ENCODE measurements around the gene ABHD2.

DNA sequence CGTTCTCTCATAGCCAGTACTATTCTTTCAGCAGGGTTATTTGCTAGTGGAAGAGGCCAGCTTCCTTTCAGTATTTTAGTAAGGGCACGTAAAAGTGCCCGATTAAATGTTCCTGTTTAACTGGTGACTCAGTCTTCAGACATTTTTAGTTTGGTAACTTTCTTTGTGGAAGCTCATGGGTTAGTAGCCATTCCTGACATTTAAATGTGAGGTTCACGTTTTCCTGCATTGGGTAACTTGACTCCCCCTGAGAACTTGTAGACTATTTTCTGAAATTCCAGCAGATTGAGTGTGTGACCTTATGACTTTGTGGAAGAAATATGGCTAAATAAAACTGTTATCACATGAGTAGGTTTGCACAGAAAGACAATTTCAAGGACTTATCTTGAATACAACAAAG lies 16.9 kb downstream of the ABHD2 start:
- TF ChIP-seq ZNF57 (CRISPR knock-in tag; IDR thresholded peaks at IDR 0.05): no peak
- TF ChIP-seq, protein P1, sequence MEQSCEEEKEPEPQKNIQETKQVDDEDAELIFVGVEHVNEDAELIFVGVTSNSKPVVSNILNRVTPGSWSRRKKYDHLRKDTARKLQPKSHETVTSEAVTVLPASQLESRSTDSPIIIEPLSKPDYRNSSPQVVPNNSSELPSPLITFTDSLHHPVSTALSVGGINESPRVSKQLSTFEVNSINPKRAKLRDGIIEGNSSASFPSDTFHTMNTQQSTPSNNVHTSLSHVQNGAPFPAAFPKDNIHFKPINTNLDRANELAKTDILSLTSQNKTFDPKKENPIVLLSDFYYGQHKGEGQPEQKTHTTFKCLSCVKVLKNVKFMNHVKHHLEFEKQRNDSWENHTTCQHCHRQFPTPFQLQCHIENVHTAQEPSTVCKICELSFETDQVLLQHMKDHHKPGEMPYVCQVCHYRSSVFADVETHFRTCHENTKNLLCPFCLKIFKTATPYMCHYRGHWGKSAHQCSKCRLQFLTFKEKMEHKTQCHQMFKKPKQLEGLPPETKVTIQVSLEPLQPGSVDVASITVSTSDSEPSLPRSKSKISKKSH (CRISPR knock-in tag; IDR thresholded peaks at IDR 0.05): no peak
- no peak for TF ChIP-seq MXI1 (IDR thresholded peaks at IDR 0.05; ENCODE audit: low read depth, low read length)
- TF ChIP-seq SRSF7 (optimal IDR thresholded peaks at IDR 0.05; ENCODE audit: low read depth, low read length): no peak
- TF ChIP-seq POLR2A (conservative IDR thresholded peaks at IDR 0.05): no peak
- TF ChIP-seq IRF1 (CRISPR knock-in tag; IDR thresholded peaks at IDR 0.05; ENCODE audit: borderline replicate concordance): no peak
- TF ChIP-seq PBX2 (CRISPR knock-in tag; IDR thresholded peaks at IDR 0.05; ENCODE audit: low read depth): no peak
- no peak for TF ChIP-seq PBX2 (tag; conservative IDR thresholded peaks at IDR 0.05; ENCODE audit: low read depth)
- no peak for TF ChIP-seq EZH2 (IDR thresholded peaks at IDR 0.05; ENCODE audit: borderline replicate concordance, low read depth, low read length)
- no peak for TF ChIP-seq CREB1 (IDR thresholded peaks at IDR 0.05)
- no peak for TF ChIP-seq CREB1 (CRISPR knock-in tag; IDR thresholded peaks at IDR 0.05)
- no peak for TF ChIP-seq KAT2B (IDR thresholded peaks at IDR 0.05; ENCODE audit: low read depth, low read length)
- no peak for TF ChIP-seq TARDBP (IDR thresholded peaks at IDR 0.05)
- TF ChIP-seq, protein P2, sequence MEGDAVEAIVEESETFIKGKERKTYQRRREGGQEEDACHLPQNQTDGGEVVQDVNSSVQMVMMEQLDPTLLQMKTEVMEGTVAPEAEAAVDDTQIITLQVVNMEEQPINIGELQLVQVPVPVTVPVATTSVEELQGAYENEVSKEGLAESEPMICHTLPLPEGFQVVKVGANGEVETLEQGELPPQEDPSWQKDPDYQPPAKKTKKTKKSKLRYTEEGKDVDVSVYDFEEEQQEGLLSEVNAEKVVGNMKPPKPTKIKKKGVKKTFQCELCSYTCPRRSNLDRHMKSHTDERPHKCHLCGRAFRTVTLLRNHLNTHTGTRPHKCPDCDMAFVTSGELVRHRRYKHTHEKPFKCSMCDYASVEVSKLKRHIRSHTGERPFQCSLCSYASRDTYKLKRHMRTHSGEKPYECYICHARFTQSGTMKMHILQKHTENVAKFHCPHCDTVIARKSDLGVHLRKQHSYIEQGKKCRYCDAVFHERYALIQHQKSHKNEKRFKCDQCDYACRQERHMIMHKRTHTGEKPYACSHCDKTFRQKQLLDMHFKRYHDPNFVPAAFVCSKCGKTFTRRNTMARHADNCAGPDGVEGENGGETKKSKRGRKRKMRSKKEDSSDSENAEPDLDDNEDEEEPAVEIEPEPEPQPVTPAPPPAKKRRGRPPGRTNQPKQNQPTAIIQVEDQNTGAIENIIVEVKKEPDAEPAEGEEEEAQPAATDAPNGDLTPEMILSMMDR (IDR thresholded peaks at IDR 0.05 in 2 of 3, conservative IDR thresholded peaks at IDR 0.05 in 1 of 3; ENCODE audit: insufficient read depth in 2 of 3, low read depth in 1 of 3, low read length in 3 of 3): no peak
- no peak for TF ChIP-seq REST (IDR thresholded peaks at IDR 0.05; ENCODE audit: borderline replicate concordance)
- no peak for TF ChIP-seq REST (CRISPR knock-in tag; IDR thresholded peaks at IDR 0.05; ENCODE audit: low read depth)
